SK-N-SH treated with all-trans-retinoic acid at 6 μM for 48 hours (cell line): ENCODE measurements around the gene CD248.

Experiments used
- ATAC-seq: fragments of 200-7000 bp; cut with Tn5 transposase; 3 replicates; pipeline ENCODE4 v1.9.1; 2020; ENCODE audit warnings: mild to moderate bottlenecking, moderate library complexity
- ARNTL ChIP-seq: fragments of 450-650 bp; formaldehyde crosslinking; IDR thresholded peaks from 2 replicates; pipeline ENCODE4 v1.5.0; 2020; ENCODE audit warnings: low read depth, mild to moderate bottlenecking, moderate library complexity, borderline replicate concordance
- GLIS3 ChIP-seq: fragments of 250-450 bp; sonication (Bioruptor Pico); IDR thresholded peaks from 2 replicates; pipeline ENCODE4 v1.5.0; 2020; ENCODE audit warnings: mild to moderate bottlenecking, moderate library complexity
- ISL1 ChIP-seq: fragments of 250-450 bp; sonication (Bioruptor Pico); IDR thresholded peaks from 2 replicates; pipeline ENCODE4 v2.1.2; 2022; ENCODE audit warnings: mild to moderate bottlenecking, moderate library complexity
- OSR1 ChIP-seq: fragments of 250-450 bp; sonication (Bioruptor Pico); IDR thresholded peaks from 2 replicates; pipeline ENCODE4 v1.8.0; 2022; ENCODE audit warnings: moderate library complexity, mild to moderate bottlenecking, inconsistent platforms
- PPARA ChIP-seq: fragments of 250-450 bp; sonication (Bioruptor Pico); IDR thresholded peaks from 2 replicates; pipeline ENCODE4 v1.5.0; 2020; ENCODE audit warnings: mild to moderate bottlenecking, borderline replicate concordance
- RARB ChIP-seq: fragments of 250-450 bp; sonication (Bioruptor Pico); IDR thresholded peaks from 2 replicates; pipeline ENCODE4 v1.8.0; 2021; ENCODE audit warnings: mild to moderate bottlenecking, moderate library complexity
- SNAI2 ChIP-seq: fragments of 250-450 bp; sonication (Bioruptor Pico); IDR thresholded peaks from 2 replicates; pipeline ENCODE4 v1.5.0; 2020; ENCODE audit warnings: mild to moderate bottlenecking, moderate library complexity
- TOX ChIP-seq: fragments of 250-450 bp; sonication (Bioruptor Pico); IDR thresholded peaks from 2 replicates; pipeline ENCODE4 v1.8.0; 2021; ENCODE audit warnings: mild to moderate bottlenecking, moderate library complexity, borderline replicate concordance
- ZC3H10 ChIP-seq: fragments of 250-450 bp; sonication (Bioruptor Pico); IDR thresholded peaks from 2 replicates; pipeline ENCODE4 v1.5.1; 2021; ENCODE audit warnings: mild to moderate bottlenecking, moderate library complexity
- ZFP3 ChIP-seq: fragments of 250-450 bp; sonication (Bioruptor Pico); IDR thresholded peaks from 2 replicates; pipeline ENCODE4 v1.5.0; 2020; ENCODE audit warnings: mild to moderate bottlenecking, moderate library complexity
- ZFP30 ChIP-seq: fragments of 450-650 bp; formaldehyde crosslinking; IDR thresholded peaks from 2 replicates; pipeline ENCODE4 v1.5.0; 2022; ENCODE audit warnings: mild to moderate bottlenecking, moderate library complexity
- ZNF565 ChIP-seq: fragments of 450-650 bp; formaldehyde crosslinking; conservative IDR thresholded peaks from 2 replicates; pipeline ENCODE4 v1.5.0; 2020; ENCODE audit warnings: low read depth, mild to moderate bottlenecking, moderate library complexity
- ZNF70 ChIP-seq: fragments of 450-650 bp; formaldehyde crosslinking; IDR thresholded peaks from 2 replicates; pipeline ENCODE4 v1.5.0; 2020; ENCODE audit warnings: mild to moderate bottlenecking, moderate library complexity
- TF ChIP-seq, protein P1 (sequence below): fragments of 250-450 bp; sonication (Bioruptor Pico); IDR thresholded peaks from 2 replicates; pipeline ENCODE4 v1.8.0; 2020; ENCODE audit warnings: mild to moderate bottlenecking, moderate library complexity, borderline replicate concordance
- TF ChIP-seq, protein P2 (sequence below): fragments of 250-450 bp; sonication (Bioruptor Pico); IDR thresholded peaks from 2 replicates; pipeline ENCODE4 v1.8.0; 2021; ENCODE audit warnings: low read depth, mild to moderate bottlenecking, moderate library complexity, borderline replicate concordance
- TF ChIP-seq, protein P3 (sequence below): fragments of 250-450 bp; sonication (Bioruptor Pico); IDR thresholded peaks from 2 replicates; pipeline ENCODE4 v1.5.0; 2020; ENCODE audit warnings: mild to moderate bottlenecking, moderate library complexity
- TF ChIP-seq, protein P4 (sequence below): fragments of 250-450 bp; sonication (Bioruptor Pico); IDR thresholded peaks from 2 replicates; pipeline ENCODE4 v1.5.1; 2021; ENCODE audit warnings: mild to moderate bottlenecking, moderate library complexity
- TF ChIP-seq, protein P5 (sequence below): fragments of 250-450 bp; sonication (Bioruptor Pico); IDR thresholded peaks from 2 replicates; pipeline ENCODE4 v1.5.1; 2020; ENCODE audit warnings: low read depth, mild to moderate bottlenecking, moderate library complexity

The CD248 gene

DNA sequence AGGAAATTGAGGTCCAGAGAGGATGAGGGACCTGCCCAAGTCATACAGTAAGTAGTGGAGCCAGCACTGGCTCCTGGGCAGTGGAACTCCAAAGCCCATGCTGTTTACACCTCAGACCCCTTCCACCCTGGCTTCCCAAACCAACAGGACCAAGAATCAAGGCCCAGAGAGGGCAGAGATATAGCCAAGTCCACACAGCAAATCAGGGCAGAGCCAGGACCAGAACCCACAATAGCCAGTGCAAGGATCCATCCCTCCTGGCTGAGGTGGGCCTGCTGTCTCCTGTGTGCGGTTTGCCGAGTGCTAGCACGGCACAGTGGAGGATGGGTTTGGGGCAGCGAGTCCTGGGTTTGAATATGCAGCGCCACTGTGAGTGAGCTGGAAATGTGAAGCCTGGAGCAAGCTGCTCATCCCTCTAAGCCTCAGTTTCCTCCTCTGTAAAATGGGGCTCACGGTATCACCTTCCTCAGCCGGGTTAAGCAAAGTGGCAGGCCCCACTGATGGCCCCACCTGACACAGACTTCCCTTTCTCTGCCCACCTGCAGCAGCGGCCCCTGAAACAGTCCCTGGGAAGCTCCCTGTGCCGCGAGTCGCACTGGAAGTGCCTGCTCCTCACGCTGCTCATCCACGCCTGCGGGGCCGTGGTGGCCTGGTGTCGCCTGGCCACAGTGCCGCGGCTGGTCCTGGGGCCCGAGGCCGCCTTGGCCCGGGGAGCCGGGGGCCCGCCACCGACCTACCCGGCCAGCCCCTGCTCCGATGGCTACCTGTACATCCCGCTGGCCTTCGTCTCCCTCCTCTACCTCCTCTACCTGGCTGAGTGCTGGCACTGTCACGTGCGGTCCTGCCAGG is 22.8 kb downstream of the CD248 start:
- TF ChIP-seq GLIS3 (CRISPR knock-in tag): no peak
- TF ChIP-seq TOX (CRISPR knock-in tag): no peak
- no peak for TF ChIP-seq ARNTL (CRISPR knock-in tag)
- TF ChIP-seq ISL1 (CRISPR knock-in tag): no peak
- TF ChIP-seq, protein P1, sequence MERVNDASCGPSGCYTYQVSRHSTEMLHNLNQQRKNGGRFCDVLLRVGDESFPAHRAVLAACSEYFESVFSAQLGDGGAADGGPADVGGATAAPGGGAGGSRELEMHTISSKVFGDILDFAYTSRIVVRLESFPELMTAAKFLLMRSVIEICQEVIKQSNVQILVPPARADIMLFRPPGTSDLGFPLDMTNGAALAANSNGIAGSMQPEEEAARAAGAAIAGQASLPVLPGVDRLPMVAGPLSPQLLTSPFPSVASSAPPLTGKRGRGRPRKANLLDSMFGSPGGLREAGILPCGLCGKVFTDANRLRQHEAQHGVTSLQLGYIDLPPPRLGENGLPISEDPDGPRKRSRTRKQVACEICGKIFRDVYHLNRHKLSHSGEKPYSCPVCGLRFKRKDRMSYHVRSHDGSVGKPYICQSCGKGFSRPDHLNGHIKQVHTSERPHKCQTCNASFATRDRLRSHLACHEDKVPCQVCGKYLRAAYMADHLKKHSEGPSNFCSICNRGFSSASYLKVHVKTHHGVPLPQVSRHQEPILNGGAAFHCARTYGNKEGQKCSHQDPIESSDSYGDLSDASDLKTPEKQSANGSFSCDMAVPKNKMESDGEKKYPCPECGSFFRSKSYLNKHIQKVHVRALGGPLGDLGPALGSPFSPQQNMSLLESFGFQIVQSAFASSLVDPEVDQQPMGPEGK (CRISPR knock-in tag): no peak
- TF ChIP-seq, protein P2, sequence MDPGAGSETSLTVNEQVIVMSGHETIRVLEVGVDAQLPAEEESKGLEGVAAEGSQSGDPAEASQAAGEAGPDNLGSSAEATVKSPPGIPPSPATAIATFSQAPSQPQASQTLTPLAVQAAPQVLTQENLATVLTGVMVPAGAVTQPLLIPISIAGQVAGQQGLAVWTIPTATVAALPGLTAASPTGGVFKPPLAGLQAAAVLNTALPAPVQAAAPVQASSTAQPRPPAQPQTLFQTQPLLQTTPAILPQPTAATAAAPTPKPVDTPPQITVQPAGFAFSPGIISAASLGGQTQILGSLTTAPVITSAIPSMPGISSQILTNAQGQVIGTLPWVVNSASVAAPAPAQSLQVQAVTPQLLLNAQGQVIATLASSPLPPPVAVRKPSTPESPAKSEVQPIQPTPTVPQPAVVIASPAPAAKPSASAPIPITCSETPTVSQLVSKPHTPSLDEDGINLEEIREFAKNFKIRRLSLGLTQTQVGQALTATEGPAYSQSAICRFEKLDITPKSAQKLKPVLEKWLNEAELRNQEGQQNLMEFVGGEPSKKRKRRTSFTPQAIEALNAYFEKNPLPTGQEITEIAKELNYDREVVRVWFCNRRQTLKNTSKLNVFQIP: no peak
- TF ChIP-seq ZFP3: no peak
- no peak for TF ChIP-seq ZNF70 (CRISPR knock-in tag)
- TF ChIP-seq OSR1: no peak
- TF ChIP-seq RARB: no peak
- TF ChIP-seq ZC3H10 (CRISPR knock-in tag): no peak
- TF ChIP-seq PPARA (CRISPR knock-in tag): no peak
- TF ChIP-seq, protein P3, sequence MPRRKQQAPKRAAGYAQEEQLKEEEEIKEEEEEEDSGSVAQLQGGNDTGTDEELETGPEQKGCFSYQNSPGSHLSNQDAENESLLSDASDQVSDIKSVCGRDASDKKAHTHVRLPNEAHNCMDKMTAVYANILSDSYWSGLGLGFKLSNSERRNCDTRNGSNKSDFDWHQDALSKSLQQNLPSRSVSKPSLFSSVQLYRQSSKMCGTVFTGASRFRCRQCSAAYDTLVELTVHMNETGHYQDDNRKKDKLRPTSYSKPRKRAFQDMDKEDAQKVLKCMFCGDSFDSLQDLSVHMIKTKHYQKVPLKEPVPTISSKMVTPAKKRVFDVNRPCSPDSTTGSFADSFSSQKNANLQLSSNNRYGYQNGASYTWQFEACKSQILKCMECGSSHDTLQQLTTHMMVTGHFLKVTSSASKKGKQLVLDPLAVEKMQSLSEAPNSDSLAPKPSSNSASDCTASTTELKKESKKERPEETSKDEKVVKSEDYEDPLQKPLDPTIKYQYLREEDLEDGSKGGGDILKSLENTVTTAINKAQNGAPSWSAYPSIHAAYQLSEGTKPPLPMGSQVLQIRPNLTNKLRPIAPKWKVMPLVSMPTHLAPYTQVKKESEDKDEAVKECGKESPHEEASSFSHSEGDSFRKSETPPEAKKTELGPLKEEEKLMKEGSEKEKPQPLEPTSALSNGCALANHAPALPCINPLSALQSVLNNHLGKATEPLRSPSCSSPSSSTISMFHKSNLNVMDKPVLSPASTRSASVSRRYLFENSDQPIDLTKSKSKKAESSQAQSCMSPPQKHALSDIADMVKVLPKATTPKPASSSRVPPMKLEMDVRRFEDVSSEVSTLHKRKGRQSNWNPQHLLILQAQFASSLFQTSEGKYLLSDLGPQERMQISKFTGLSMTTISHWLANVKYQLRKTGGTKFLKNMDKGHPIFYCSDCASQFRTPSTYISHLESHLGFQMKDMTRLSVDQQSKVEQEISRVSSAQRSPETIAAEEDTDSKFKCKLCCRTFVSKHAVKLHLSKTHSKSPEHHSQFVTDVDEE (CRISPR knock-in tag): no peak
- TF ChIP-seq, protein P4, sequence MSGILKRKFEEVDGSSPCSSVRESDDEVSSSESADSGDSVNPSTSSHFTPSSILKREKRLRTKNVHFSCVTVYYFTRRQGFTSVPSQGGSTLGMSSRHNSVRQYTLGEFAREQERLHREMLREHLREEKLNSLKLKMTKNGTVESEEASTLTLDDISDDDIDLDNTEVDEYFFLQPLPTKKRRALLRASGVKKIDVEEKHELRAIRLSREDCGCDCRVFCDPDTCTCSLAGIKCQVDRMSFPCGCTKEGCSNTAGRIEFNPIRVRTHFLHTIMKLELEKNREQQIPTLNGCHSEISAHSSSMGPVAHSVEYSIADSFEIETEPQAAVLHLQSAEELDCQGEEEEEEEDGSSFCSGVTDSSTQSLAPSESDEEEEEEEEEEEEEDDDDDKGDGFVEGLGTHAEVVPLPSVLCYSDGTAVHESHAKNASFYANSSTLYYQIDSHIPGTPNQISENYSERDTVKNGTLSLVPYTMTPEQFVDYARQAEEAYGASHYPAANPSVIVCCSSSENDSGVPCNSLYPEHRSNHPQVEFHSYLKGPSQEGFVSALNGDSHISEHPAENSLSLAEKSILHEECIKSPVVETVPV (CRISPR knock-in tag): no peak
- TF ChIP-seq ZFP30: no peak
- TF ChIP-seq ZNF565 (CRISPR knock-in tag): no peak
- TF ChIP-seq, protein P5, sequence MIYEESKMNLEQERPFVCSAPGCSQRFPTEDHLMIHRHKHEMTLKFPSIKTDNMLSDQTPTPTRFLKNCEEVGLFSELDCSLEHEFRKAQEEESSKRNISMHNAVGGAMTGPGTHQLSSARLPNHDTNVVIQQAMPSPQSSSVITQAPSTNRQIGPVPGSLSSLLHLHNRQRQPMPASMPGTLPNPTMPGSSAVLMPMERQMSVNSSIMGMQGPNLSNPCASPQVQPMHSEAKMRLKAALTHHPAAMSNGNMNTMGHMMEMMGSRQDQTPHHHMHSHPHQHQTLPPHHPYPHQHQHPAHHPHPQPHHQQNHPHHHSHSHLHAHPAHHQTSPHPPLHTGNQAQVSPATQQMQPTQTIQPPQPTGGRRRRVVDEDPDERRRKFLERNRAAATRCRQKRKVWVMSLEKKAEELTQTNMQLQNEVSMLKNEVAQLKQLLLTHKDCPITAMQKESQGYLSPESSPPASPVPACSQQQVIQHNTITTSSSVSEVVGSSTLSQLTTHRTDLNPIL (CRISPR knock-in tag): no peak
- ATAC-seq: no peak

DNA sequence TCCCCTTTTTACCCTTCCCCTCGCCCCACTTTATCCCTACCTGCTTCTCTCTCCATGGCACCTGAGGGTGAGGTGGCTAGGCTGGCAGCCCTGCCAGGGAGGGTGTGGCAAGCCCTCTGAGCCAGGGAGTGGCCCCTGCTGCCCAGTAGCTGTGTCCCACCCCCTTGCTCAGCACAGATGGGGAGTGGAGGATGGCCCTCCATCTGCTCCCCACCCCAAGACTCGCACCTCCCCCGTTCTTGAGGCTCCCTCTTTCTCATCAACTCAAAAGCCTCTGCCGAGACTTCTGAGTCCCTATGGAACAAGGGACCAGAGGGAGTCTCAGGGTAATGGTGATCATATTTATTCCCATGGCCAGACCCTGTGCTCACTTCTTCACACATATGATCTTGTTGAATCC is 23.5 kb downstream of the CD248 start:
- ATAC-seq: no peak
- TF ChIP-seq, protein P5 (CRISPR knock-in tag): no peak
- no peak for TF ChIP-seq ISL1 (CRISPR knock-in tag)
- no peak for TF ChIP-seq SNAI2 (CRISPR knock-in tag)
- TF ChIP-seq ZNF565 (CRISPR knock-in tag): no peak
- TF ChIP-seq PPARA (CRISPR knock-in tag): no peak
